Endodermal cell (in vitro differentiated cells): Measurements from ENCODE around the gene DLG1. TPM values are rescaled to one million over a fixed set of nuclear protein-coding genes. Genes with fewer than 3 reads are reported as not detected.

ENCODE experiments used
- DNase-seq: peaks from one replicate; pipeline ENCODE4 v3.0.0-alpha.2; 2017
- H3K27ac ChIP-seq: 2 replicates; pipeline ENCODE4 v1.5.1; 2013; ENCODE audit warnings: mild to moderate bottlenecking, low read depth, low read length, moderate library complexity
- H3K27me3 ChIP-seq: 2 replicates; pipeline ENCODE4 v1.6.1; 2013; ENCODE audit warnings: mild to moderate bottlenecking, low read length, moderate library complexity; ENCODE audit not compliant: insufficient read depth, control insufficient read depth, poor library complexity, severe bottlenecking
- H3K36me3 ChIP-seq: 2 replicates; pipeline ENCODE4 v1.7.0; 2013; ENCODE audit warnings: mild to moderate bottlenecking, low read length, moderate library complexity; ENCODE audit not compliant: control insufficient read depth, insufficient read depth
- H3K4me1 ChIP-seq: one replicate; pipeline ENCODE4 v1.7.0; 2013; ENCODE audit warnings: low read length; ENCODE audit not compliant: control insufficient read depth, insufficient read depth
- H3K4me3 ChIP-seq: 2 replicates; pipeline ENCODE4 v1.5.1; 2013; ENCODE audit warnings: mild to moderate bottlenecking, low read length, moderate library complexity
- H3K9ac ChIP-seq: 2 replicates; pipeline ENCODE4 v1.6.1; 2013; ENCODE audit warnings: mild to moderate bottlenecking, low read length, moderate library complexity; ENCODE audit not compliant: poor library complexity, severe bottlenecking; ENCODE audit errors: extremely low read depth
- H3K9me3 ChIP-seq: 2 replicates; pipeline ENCODE4 v1.6.1; 2013; ENCODE audit warnings: mild to moderate bottlenecking, low read length, moderate library complexity; ENCODE audit not compliant: control insufficient read depth
- H3K27ac Mint-ChIP-seq: 2 replicates; pipeline ENCODE4 v1.8.0; 2020; ENCODE audit warnings: mixed read lengths
- H3K27me3 Mint-ChIP-seq: 2 replicates; pipeline ENCODE4 v1.8.0; 2021; ENCODE audit warnings: mild to moderate bottlenecking, mixed read lengths; ENCODE audit not compliant: insufficient read depth
- H3K36me3 Mint-ChIP-seq: 2 replicates; pipeline ENCODE4 v1.8.0; 2020; ENCODE audit warnings: low read depth, mixed read lengths
- H3K4me1 Mint-ChIP-seq: 2 replicates; pipeline ENCODE4 v1.8.0; 2020; ENCODE audit warnings: mixed read lengths
- H3K4me3 Mint-ChIP-seq: 2 replicates; pipeline ENCODE4 v1.8.0; 2020; ENCODE audit warnings: mild to moderate bottlenecking, moderate library complexity, mixed read lengths
- H3K9me3 Mint-ChIP-seq: 2 replicates; pipeline ENCODE4 v1.8.0; 2020; ENCODE audit warnings: mild to moderate bottlenecking, mixed read lengths
- WGBS, 2 experiments: methylation state at CpG; one replicate each; pipeline versions ENCODE4 v1.1.5 to v1.1.7; 2013; ENCODE audit warnings: missing lambda C conversion rate in 2 of 2, mixed read lengths in 1 of 2; ENCODE audit not compliant: insufficient coverage in 1 of 2, insufficient read length in 1 of 2; 5-methylcytosine and 5-hydroxymethylcytosine counted together
- total RNA-seq, 2 donors: library from RNA; stranded (reverse); fragmentation: NEBNext Ultra II Directional in 1 of 2; extraction: Animal tissue kit (Norgen Biotek cat#: 25700) in 1 of 2; gene quantifications; 2 replicates in 1 of 2; 3 replicates in 1 of 2; pipeline ENCODE4 v1.2.1, GENCODE V29; 2021
- TF ChIP-seq, protein P1 (sequence below): fragments of 200-600 bp; sonication (generic); conservative IDR thresholded peaks from 2 replicates; pipeline ENCODE4 v1.5.0; 2021; ENCODE audit warnings: antibody characterized with exemption, mild to moderate bottlenecking

The DLG1 gene
- total RNA-seq, 2 donors from 2014 or later = 78.7 to 96.9 TPM

DNA sequence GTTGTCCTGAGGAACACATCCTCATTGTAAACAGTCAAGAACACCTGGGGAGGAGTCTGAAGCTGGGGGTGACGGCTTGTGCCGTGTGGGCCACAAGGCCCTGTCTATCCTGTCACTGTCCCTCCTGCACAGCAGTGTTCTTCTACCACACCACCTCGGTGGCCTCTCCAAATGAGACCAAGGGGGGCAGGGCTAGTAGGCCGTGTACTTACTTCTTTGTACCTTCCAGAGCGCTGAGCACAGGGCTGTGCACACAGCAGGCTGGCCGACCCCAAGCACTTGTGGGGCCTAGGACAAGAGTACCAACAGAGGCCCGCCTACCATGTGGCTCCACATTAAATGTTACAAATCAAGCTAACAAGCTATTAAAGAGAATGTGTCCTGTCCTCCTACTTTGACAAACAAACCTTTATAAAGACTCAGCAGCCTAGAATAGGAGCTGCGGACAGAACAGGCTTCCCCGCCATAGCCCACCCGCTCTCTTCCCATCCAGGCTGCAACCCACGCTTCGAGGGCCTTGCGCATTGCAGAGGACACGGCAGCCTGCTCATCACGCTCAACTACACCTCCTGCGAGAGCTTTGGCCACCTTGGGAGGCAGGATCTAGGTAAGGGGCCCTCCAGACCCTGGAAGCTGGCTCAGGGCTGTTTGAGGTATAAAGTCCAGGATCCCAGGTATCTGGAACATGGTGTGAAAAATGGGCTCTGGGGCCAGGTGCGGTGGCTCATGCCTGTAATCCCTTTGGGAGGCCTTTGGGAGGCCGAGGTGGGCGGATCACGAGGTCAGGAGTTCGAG lies 299.2 kb downstream of the DLG1 start:
- no peak overlapping the region for H3K27ac ChIP-seq
- H3K9ac ChIP-seq = no peak overlapping the region
- H3K27me3 Mint-ChIP-seq = peaks cover 15% of the 10 kb centered on the region
- H3K4me1 Mint-ChIP-seq = peaks cover 10% of the 10 kb centered on the region
- H3K36me3 ChIP-seq = no peaks in the 10 kb centered on the region
- H3K27me3 ChIP-seq = peaks cover 5% of the 10 kb centered on the region
- DNase-seq = no peak
- H3K4me3 ChIP-seq = no peak overlapping the region
- H3K9me3 ChIP-seq = no peaks in the 10 kb centered on the region
- H3K9me3 Mint-ChIP-seq = no peaks in the 10 kb centered on the region
- no peak overlapping the region for H3K27ac Mint-ChIP-seq
- TF ChIP-seq, protein P1, sequence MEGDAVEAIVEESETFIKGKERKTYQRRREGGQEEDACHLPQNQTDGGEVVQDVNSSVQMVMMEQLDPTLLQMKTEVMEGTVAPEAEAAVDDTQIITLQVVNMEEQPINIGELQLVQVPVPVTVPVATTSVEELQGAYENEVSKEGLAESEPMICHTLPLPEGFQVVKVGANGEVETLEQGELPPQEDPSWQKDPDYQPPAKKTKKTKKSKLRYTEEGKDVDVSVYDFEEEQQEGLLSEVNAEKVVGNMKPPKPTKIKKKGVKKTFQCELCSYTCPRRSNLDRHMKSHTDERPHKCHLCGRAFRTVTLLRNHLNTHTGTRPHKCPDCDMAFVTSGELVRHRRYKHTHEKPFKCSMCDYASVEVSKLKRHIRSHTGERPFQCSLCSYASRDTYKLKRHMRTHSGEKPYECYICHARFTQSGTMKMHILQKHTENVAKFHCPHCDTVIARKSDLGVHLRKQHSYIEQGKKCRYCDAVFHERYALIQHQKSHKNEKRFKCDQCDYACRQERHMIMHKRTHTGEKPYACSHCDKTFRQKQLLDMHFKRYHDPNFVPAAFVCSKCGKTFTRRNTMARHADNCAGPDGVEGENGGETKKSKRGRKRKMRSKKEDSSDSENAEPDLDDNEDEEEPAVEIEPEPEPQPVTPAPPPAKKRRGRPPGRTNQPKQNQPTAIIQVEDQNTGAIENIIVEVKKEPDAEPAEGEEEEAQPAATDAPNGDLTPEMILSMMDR = no peak
- H3K4me3 Mint-ChIP-seq = no peak overlapping the region
- no peaks in the 10 kb centered on the region for H3K4me1 ChIP-seq
- WGBS, 2 experiments = 93 to 94% methylated on average over 17 to 21 of the region's 21 CpGs
- H3K36me3 Mint-ChIP-seq = no peaks in the 10 kb centered on the region

GRCh38 chr3:196997311-196997710 lies 301.1 kb downstream of the DLG1 start:
- Histone ChIP-seq H3K27ac (no peak overlapping the region), H3K36me3 (no peaks in the 10 kb centered on the region), H3K4me1 (no peaks in the 10 kb centered on the region), H3K9me3 (no peaks in the 10 kb centered on the region), H3K9ac (no peak overlapping the region), H3K27me3 (no peaks in the 10 kb centered on the region), H3K4me3 (no peak overlapping the region)
- Mint-ChIP-seq H3K36me3 (no peaks in the 10 kb centered on the region), H3K4me3 (no peak overlapping the region), H3K9me3 (no peaks in the 10 kb centered on the region), H3K27ac (no peak overlapping the region), H3K4me1 (peaks cover 11% of the 10 kb centered on the region), H3K27me3 (peaks cover 9% of the 10 kb centered on the region)
- WGBS, 2 experiments = 93 to 100% methylated on average over 6 to 15 of the region's 15 CpGs
- DNase-seq = peak; percentile 29
- TF ChIP-seq, protein P1 = no peak

DNA sequence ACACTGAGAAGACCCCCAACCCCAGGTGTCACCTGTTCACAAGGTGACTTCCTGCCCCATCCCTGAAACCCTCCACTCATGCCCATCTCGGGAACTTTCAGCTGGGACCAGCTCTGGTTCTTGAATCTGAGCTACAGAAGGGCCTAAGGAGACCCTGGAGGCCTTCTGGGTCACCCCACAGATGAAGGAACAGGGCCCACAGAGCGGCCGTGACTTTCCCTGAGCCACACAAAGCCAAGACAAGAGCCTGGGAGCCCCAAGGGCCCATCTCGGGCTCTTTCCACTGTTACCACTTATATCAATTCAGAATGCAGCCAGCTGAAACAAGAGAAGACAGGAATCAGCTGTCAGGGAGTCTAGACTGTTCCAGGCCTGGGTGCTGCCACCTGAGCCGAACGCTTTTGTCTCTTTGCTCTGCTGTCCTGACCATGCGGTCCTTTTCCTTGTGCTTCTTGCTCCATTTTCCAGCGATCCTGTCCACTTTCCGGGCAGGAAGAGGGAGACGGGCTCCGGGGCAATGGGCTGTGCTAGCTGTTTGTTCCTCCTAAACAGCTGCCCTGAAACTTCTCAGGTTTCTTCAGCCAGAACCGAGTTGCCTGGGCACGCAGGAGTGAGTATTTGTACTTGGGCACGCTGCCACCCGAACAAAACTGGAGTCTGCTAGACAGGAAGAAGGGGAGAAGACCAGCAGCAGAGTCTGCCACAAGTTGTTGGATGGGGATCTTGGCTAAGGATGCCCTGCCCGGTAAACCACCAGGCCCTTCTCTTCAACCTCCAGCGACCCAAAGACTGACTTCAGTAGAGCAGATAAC lies 301.8 kb downstream of the DLG1 start:
- no peak overlapping the region for H3K4me3 ChIP-seq
- H3K4me3 Mint-ChIP-seq = no peak overlapping the region
- peaks cover 8% of the 10 kb centered on the region for H3K27me3 Mint-ChIP-seq
- H3K4me1 ChIP-seq = no peaks in the 10 kb centered on the region
- H3K9ac ChIP-seq = no peak overlapping the region
- H3K36me3 ChIP-seq = no peaks in the 10 kb centered on the region
- WGBS, 2 experiments = 76 to 88% methylated on average over 8 to 17 of the region's 17 CpGs
- no peaks in the 10 kb centered on the region for H3K9me3 ChIP-seq
- H3K9me3 Mint-ChIP-seq = no peaks in the 10 kb centered on the region
- no peaks in the 10 kb centered on the region for H3K36me3 Mint-ChIP-seq
- H3K27ac ChIP-seq = no peak overlapping the region
- TF ChIP-seq, protein P1 = no peak
- H3K27ac Mint-ChIP-seq = no peak overlapping the region
- no peaks in the 10 kb centered on the region for H3K27me3 ChIP-seq
- DNase-seq = peak; percentile 26
- H3K4me1 Mint-ChIP-seq = peaks cover 9% of the 10 kb centered on the region
